Kidney (tissue), 14 donors: Measurements from ENCODE around the gene BTNL9. TPM values are rescaled to one million over a fixed set of nuclear protein-coding genes. Genes with fewer than 3 reads are reported as not detected.
"Not testable (repeated sequence)": the region's sequence is repeated elsewhere in the genome, so short reads cannot be mapped to it uniquely, and the experiment has no call there.

Source experiments
- DNase-seq, 5 donors: peaks; one replicate each; pipeline ENCODE4 v3.0.0-alpha.2; 2013 to 2020
- FAIRE-seq: peaks from 2 replicates; lab custom pipeline; 2012; peaks lifted over from hg19 to GRCh38; lab: Jason Lieb, UNC
- H3K27ac ChIP-seq, 2 donors: one replicate each; pipeline ENCODE4 v1.7.0; 2013; ENCODE audit warnings: low read depth in 2 of 2, low read length in 2 of 2, inconsistent platforms in 1 of 2
- H3K27me3 ChIP-seq: one replicate; pipeline ENCODE4 v1.7.1; 2013; ENCODE audit warnings: low read length, inconsistent platforms; ENCODE audit not compliant: control insufficient read depth, insufficient read depth
- H3K36me3 ChIP-seq, 3 donors: one replicate each; pipeline versions ENCODE4 v1.7.0 to v1.7.1; 2013; ENCODE audit warnings: low read length in 3 of 3, control low read depth in 1 of 3, inconsistent platforms in 1 of 3; ENCODE audit not compliant: insufficient read depth in 3 of 3, control insufficient read depth in 2 of 3
- H3K4me1 ChIP-seq, 3 donors: one replicate each; pipeline versions ENCODE4 v1.7.0 to v1.7.1; 2013; ENCODE audit warnings: low read length in 3 of 3, inconsistent platforms in 1 of 3, low read depth in 1 of 3; ENCODE audit not compliant: control insufficient read depth in 2 of 3, insufficient read depth in 2 of 3
- H3K4me3 ChIP-seq, 3 donors: one replicate each; pipeline versions ENCODE4 v1.7.0 to v1.8.1; 2013; ENCODE audit warnings: low read length in 3 of 3, control low read depth in 1 of 3, inconsistent platforms in 1 of 3
- H3K9ac ChIP-seq, 3 donors: one replicate each; pipeline versions ENCODE4 v1.7.0 to v1.7.1; 2013; ENCODE audit warnings: low read length in 3 of 3, control low read depth in 1 of 3, inconsistent platforms in 1 of 3
- H3K9me3 ChIP-seq, 3 donors: one replicate each; pipeline versions ENCODE4 v1.7.0 to v1.7.1; 2013; ENCODE audit warnings: low read length in 3 of 3, control low read depth in 1 of 3, inconsistent platforms in 1 of 3; ENCODE audit not compliant: control insufficient read depth in 2 of 3, insufficient read depth in 1 of 3
- intact Hi-C: fragments of 100-400 bp; cut with DNase I; formaldehyde crosslinking; loops from one replicate; pipeline ENCODE4 v1.11.1; 2022
- polyA plus RNA-seq: library from polyadenylated mRNA; stranded (reverse); fragments of 350-450 nt; fragmentation: Illumina TruSeq; extraction: RNeasy Lipid Tissue Mini Kit (QIAGEN cat#74804); gene quantifications from one replicate; pipeline ENCODE4 v1.2.3, GENCODE V29; 2014; ENCODE audit warnings: low read depth, low replicate concordance; ENCODE audit not compliant: insufficient read depth
- total RNA-seq: library from RNA; stranded (reverse); fragmentation: NEBNext Ultra II Directional; extraction: Animal tissue kit (Norgen Biotek cat#: 25700); gene quantifications from one replicate; pipeline ENCODE4 v1.2.1, GENCODE V29; 2021
- TF ChIP-seq, protein P1 (sequence below): IDR thresholded peaks from 3 replicates; pipeline ENCODE4 v1.5.1; 2012; ENCODE audit warnings: mild to moderate bottlenecking, moderate library complexity, borderline replicate concordance; ENCODE audit not compliant: insufficient read depth; ENCODE audit errors: extremely low read depth
- donor health status: control.
- donor health status: control.
- donor health status: control.
- donor health status: control.
- donor health status: control.
- donor health status: DM: yes; HTN: yes; CAD: no.
- donor health status: Normal renal cell carcinoma (clear cell type).

BTNL9 gene
- total and polyA plus RNA-seq, 2 donors from 2014 or later: 8.6 to 11.9 TPM

DNA sequence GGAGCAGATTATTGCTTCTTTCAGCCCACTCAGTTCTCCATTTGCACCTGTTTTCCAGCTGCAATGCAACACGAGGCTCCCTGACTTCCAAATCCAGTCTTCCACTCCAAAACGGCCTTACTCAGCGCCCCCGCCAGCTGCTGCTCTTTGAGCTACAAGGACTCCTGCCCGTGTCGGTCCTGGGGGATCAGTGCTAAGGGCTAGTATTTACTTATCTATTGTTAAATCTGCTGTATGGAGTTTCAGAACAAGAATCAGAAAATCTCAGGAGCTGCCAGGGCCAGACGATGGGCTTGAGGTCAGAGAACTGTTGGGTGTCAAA, 46.8 kb downstream of the BTNL9 start:
- H3K4me3 ChIP-seq: no peak overlapping the region
- DNase-seq: peak in 1 of 5 donors; percentile 37
- intact Hi-C loops: no loop called here
- FAIRE-seq: no peak
- H3K27ac ChIP-seq: no peak overlapping the region
- H3K9me3 ChIP-seq: no peaks in the 10 kb centered on the region
- no peaks in the 10 kb centered on the region for H3K36me3 ChIP-seq
- H3K4me1 ChIP-seq: no peaks in the 10 kb centered on the region
- no peak overlapping the region for H3K9ac ChIP-seq
- H3K27me3 ChIP-seq: no peaks in the 10 kb centered on the region
- TF ChIP-seq, protein P1, sequence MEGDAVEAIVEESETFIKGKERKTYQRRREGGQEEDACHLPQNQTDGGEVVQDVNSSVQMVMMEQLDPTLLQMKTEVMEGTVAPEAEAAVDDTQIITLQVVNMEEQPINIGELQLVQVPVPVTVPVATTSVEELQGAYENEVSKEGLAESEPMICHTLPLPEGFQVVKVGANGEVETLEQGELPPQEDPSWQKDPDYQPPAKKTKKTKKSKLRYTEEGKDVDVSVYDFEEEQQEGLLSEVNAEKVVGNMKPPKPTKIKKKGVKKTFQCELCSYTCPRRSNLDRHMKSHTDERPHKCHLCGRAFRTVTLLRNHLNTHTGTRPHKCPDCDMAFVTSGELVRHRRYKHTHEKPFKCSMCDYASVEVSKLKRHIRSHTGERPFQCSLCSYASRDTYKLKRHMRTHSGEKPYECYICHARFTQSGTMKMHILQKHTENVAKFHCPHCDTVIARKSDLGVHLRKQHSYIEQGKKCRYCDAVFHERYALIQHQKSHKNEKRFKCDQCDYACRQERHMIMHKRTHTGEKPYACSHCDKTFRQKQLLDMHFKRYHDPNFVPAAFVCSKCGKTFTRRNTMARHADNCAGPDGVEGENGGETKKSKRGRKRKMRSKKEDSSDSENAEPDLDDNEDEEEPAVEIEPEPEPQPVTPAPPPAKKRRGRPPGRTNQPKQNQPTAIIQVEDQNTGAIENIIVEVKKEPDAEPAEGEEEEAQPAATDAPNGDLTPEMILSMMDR: no peak

DNA sequence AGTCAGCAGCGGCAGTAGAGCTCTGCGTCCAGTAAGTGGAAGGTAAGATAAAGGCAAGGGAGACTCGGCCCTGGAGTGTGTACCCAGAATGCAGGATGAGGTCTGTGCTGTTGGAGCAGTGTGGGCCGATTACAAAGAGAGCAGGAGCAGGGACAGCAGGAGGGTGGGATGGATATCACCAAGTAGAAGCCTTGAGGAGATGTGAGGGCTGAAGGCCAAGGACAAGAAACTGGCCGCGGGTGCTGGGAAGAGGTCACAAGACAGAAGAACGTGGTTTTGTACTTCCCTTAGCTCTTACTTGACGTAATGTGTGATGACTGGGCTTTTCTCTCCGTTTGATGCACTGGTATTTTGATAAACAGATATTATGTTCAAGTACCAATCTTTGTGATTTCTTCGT, 47.2 kb downstream of the BTNL9 start:
- DNase-seq: no peak

DNA sequence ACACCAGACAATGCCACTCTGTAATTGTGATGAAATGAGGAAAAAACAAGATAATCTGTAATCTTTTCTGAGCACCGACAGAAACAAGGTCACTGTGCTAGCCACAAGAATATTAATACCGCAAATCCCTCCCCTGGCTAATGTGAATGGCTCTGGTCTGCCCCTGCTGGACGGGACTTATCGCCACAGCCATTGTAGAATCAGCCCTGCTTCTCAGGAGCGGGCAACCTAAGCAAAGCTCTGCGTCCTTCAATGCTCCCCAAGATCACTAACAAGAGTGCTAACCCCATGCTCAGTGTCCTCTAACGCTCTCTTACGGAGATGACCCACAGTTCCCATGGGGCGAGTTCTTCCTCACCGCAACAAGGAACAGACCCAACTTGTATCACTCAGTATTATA, 48.2 kb downstream of the BTNL9 start:
- intact Hi-C loops: no loop called here
- TF ChIP-seq, protein P1: no peak
- no peak overlapping the region for H3K9ac ChIP-seq
- FAIRE-seq: no peak
- H3K4me3 ChIP-seq: no peak overlapping the region
- no peaks in the 10 kb centered on the region for H3K9me3 ChIP-seq
- no peak for DNase-seq
- H3K27me3 ChIP-seq: no peaks in the 10 kb centered on the region
- no peaks in the 10 kb centered on the region for H3K4me1 ChIP-seq
- no peak overlapping the region for H3K27ac ChIP-seq
- H3K36me3 ChIP-seq: no peaks in the 10 kb centered on the region

More for the DNA sequence above, 47.2 kb downstream of the BTNL9 start:
- Histone ChIP-seq H3K36me3 (no peaks in the 10 kb centered on the region), H3K4me1 (no peaks in the 10 kb centered on the region), H3K27me3 (no peaks in the 10 kb centered on the region), H3K9ac (no peak overlapping the region), H3K9me3 (no peaks in the 10 kb centered on the region), H3K4me3 (no peak overlapping the region), H3K27ac (no peak overlapping the region)
- no peak for FAIRE-seq
- TF ChIP-seq, protein P1: no peak
- intact Hi-C loops: no loop called here

DNA sequence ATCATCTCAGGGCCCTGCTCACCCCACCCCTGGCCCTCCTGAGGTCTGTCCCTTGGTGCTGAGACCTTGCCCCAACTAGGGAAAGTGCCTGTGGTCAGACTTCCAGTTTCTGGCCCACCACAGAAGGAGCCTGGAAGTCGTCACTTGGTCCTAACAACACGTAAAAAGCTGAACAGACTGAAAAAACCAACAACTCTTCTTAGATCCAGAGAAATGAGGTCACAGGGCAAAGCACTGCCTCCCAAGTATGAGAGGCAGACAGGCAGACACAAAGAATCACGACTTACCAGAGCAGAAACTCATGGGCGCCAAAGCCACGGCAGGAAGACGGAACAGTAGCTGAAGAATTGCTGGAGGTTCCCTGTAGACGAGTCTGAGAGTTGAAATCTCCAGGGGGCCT, 52.4 kb downstream of the BTNL9 start:
- H3K9ac ChIP-seq: no peak overlapping the region
- FAIRE-seq: no peak
- H3K27ac ChIP-seq: no peak overlapping the region
- no peaks in the 10 kb centered on the region for H3K36me3 ChIP-seq
- no peaks in the 10 kb centered on the region for H3K27me3 ChIP-seq
- H3K4me1 ChIP-seq: no peaks in the 10 kb centered on the region
- intact Hi-C loops: no loop called here
- TF ChIP-seq, protein P1: no peak
- no peaks in the 10 kb centered on the region for H3K9me3 ChIP-seq
- H3K4me3 ChIP-seq: no peak overlapping the region
- DNase-seq: no peak

DNA sequence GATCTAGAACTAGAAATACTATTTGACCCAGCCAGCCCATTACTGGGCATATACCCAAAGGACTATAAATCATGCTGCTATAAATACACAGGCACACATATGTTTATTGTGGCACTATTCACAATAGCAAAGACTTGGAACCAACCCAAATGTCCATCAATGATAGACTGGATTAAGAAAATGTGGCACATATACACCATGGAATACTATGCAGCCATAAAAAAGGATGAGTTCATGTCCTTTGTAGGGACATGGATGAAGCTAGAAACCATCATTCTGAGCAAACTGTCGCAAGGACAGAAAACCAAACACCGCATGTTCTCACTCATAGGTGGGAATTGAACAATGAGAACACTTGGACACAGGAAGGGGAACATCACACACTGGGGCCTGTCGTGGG, 55.1 kb downstream of the BTNL9 start:
- H3K9me3 ChIP-seq, H3K36me3 ChIP-seq, H3K4me1 ChIP-seq, H3K27ac ChIP-seq, DNase-seq, H3K4me3 ChIP-seq, H3K9ac ChIP-seq, FAIRE-seq, intact Hi-C loops: not testable (repeated sequence)
- peaks cover 16% of the 10 kb centered on the region for H3K27me3 ChIP-seq
